ENCODE data around the gene PIEZO2. TPM values are rescaled to one million over a fixed set of nuclear protein-coding genes. Genes with fewer than 3 reads are reported as not detected.

PIEZO2 gene
- polyA plus RNA-seq, 1 experiment = 4.6 TPM

DNA sequence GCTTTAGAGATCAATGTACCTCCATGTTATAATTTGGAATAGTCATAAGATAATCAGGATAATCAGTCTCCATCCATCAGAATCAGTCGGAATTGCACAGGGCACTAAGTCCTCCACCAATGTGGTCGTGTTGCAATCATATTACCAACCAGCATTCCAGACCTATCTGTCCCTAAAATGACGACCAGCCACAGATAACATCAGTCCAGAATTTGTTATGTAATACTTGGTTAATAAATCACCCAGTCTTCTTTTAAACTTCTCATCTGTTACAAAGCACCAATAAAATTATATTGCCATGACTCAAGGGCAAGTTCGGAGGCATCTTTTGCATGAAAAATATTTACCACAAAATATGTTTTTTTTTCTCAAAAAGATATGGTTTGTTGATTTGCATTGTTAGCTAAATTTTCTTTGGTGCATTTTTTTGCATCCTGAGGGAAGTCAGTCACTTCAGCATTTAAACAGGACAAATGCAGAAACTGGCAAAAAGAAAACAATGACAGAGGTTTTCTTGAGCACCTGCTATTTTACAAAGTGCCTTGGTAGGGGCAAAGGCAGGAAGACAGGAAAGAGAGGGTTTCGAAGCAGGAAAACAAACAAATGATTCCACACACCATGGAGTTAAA, 29.3 kb downstream of the PIEZO2 start:
- no peak overlapping the region for H3K4me3 ChIP-seq (ENCODE audit: low read depth, low read length)
- TF ChIP-seq, protein P1, sequence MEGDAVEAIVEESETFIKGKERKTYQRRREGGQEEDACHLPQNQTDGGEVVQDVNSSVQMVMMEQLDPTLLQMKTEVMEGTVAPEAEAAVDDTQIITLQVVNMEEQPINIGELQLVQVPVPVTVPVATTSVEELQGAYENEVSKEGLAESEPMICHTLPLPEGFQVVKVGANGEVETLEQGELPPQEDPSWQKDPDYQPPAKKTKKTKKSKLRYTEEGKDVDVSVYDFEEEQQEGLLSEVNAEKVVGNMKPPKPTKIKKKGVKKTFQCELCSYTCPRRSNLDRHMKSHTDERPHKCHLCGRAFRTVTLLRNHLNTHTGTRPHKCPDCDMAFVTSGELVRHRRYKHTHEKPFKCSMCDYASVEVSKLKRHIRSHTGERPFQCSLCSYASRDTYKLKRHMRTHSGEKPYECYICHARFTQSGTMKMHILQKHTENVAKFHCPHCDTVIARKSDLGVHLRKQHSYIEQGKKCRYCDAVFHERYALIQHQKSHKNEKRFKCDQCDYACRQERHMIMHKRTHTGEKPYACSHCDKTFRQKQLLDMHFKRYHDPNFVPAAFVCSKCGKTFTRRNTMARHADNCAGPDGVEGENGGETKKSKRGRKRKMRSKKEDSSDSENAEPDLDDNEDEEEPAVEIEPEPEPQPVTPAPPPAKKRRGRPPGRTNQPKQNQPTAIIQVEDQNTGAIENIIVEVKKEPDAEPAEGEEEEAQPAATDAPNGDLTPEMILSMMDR (IDR thresholded peaks at IDR 0.05; ENCODE audit: insufficient read depth, low read depth, low read length) = no peak
- no peaks in the 10 kb centered on the region for H3K27me3 ChIP-seq (ENCODE audit: control insufficient read depth, insufficient read depth, low read length)
- H3K36me3 ChIP-seq (ENCODE audit: control insufficient read depth, insufficient read depth, low read length) = no peaks in the 10 kb centered on the region
- CTCF ChIA-PET = interaction anchor here (0.6 to 1.0 kb wide), 2 partner anchors 269 to 534 kb away, joined by 3 to 4 read pairs; no protein-coding TSS in a partner anchor
- DNase-seq (ENCODE audit: low read depth) = peak; percentile 50
- POLR2A ChIA-PET = interaction anchor here (0.6 kb wide), 1 partner anchor 578 kb away, joined by 3 read pairs; no protein-coding TSS in a partner anchor

DNA sequence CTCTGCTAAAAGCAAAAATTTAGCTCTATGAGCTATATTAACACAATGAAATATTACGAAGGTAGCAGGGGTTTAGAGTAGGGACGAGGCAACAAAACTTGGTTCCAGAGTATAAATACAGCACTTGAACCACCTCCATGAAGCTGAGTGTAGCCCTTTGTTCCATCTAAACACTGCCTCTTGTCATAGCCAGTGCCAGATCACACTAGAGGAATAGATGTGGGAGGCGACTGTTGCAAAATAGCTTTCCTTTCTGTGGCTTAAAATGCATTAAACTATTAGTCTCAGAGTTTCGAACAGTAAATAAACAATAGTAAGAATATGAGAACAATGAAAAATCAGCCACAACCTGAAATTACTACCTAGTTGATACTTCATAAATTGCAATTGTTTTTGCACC, 29.8 kb downstream of the PIEZO2 start:
- no peak for DNase-seq (ENCODE audit: low read depth)
- Histone ChIP-seq H3K27me3 (ENCODE audit: control insufficient read depth, insufficient read depth, low read length) (no peaks in the 10 kb centered on the region), H3K4me3 (ENCODE audit: low read depth, low read length) (no peak overlapping the region), H3K36me3 (ENCODE audit: control insufficient read depth, insufficient read depth, low read length) (no peaks in the 10 kb centered on the region)
- ChIA-PET POLR2A (no interaction called here), CTCF (interaction anchor here (0.6 to 1.0 kb wide), 2 partner anchors 269 to 534 kb away, joined by 3 to 4 read pairs; no protein-coding TSS in a partner anchor)
- TF ChIP-seq, protein P1 (IDR thresholded peaks at IDR 0.05; ENCODE audit: insufficient read depth, low read depth, low read length) = no peak

DNA sequence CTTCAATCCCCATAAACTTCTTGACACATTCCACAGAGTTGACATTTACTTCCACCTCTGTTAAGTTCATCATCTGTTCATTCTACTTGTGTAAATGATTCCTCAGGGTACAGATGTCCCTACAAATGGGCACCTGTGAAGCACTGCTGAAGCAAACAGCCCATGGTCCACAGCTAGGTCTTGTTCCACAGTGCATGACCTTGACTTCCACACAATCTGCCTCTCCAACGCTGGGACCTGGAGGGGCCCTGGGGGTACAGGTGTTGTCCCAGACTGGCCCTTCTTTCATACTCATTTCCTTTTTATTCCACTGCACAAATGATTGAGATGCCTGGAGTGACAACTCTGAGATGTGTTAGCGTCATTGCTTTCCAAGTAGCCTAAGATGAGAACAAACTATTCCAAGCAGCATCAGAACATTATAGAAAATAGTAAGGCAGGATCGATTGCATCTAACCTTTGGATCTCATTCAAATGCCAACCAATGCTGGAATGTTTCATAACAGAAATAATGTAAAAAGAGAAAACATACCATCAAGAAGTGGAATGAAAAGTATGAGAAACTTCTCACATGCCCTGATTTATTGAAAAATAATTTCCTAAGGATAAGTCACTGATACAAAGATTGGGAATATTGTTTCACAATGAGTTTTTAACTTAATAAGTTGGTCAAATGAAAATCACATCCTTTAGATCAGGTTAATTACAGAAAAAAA, 31.2 kb downstream of the PIEZO2 start:
- TF ChIP-seq, protein P1 (IDR thresholded peaks at IDR 0.05; ENCODE audit: insufficient read depth, low read depth, low read length) = no peak
- H3K27me3 ChIP-seq (ENCODE audit: control insufficient read depth, insufficient read depth, low read length) = no peaks in the 10 kb centered on the region
- H3K4me3 ChIP-seq (ENCODE audit: low read depth, low read length) = no peak overlapping the region
- ChIA-PET CTCF (interaction anchor here (0.5 to 1.1 kb wide), 3 partner anchors 13 to 266 kb away, joined by 3 read pairs; no protein-coding TSS in a partner anchor), POLR2A (no interaction called here)
- DNase-seq (ENCODE audit: low read depth) = no peak
- no peaks in the 10 kb centered on the region for H3K36me3 ChIP-seq (ENCODE audit: control insufficient read depth, insufficient read depth, low read length)

DNA sequence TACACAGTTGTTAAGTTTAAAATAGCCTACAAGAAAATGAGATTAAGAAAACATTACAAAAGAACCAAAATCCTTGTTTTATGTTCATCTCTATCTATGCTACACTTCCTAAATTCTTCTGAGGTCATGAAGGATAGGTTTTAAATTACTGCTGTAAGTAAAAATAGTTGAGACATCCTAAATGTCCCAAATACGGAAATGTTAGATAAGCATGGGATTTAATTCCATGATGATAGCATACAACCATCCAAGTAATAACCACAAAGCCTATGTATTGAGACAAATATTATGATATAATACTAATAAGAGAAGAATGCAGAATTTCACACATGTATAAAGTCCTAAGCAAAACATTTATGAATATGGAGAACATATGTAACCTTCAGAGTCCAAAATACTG, 34.1 kb downstream of the PIEZO2 start:
- Histone ChIP-seq H3K36me3 (ENCODE audit: control insufficient read depth, insufficient read depth, low read length) (no peaks in the 10 kb centered on the region), H3K27me3 (ENCODE audit: control insufficient read depth, insufficient read depth, low read length) (no peaks in the 10 kb centered on the region), H3K4me3 (ENCODE audit: low read depth, low read length) (no peak overlapping the region)
- TF ChIP-seq, protein P1 (IDR thresholded peaks at IDR 0.05; ENCODE audit: insufficient read depth, low read depth, low read length) = no peak
- POLR2A ChIA-PET = no interaction called here
- no peak for DNase-seq (ENCODE audit: low read depth)
- CTCF ChIA-PET = interaction anchor here (1.1 to 1.5 kb wide), 2 partner anchors 48 to 74 kb away, joined by 3 to 4 read pairs; no protein-coding TSS in a partner anchor

DNA sequence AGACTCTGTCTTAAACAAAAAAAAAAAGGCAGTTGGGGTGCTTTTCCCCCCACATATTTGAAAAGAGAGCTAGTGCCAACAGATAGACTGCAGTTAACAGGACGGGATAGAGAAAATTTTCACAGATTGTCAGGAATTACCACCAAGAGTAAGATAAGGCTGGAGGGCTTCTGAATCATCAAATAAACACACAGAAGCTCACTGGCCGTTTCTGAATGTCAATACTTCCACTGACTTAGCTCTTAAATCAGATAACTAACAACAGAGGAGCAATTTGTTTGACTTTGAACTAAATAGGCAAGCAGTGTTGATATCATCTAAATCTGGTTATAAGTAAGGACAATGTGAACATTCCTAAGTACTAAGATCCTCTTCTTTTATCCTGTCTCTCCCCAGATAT, 34.7 kb downstream of the PIEZO2 start:
- CTCF ChIA-PET = interaction anchor here (1.1 kb wide), 1 partner anchor 49 kb away, joined by 3 read pairs; no protein-coding TSS in a partner anchor

More for the DNA sequence above, 34.7 kb downstream of the PIEZO2 start:
- TF ChIP-seq, protein P1 (IDR thresholded peaks at IDR 0.05; ENCODE audit: insufficient read depth, low read depth, low read length) = no peak
- POLR2A ChIA-PET = no interaction called here
- no peak overlapping the region for H3K4me3 ChIP-seq (ENCODE audit: low read depth, low read length)
- H3K27me3 ChIP-seq (ENCODE audit: control insufficient read depth, insufficient read depth, low read length) = no peaks in the 10 kb centered on the region
- no peak for DNase-seq (ENCODE audit: low read depth)
- H3K36me3 ChIP-seq (ENCODE audit: control insufficient read depth, insufficient read depth, low read length) = no peaks in the 10 kb centered on the region

Data from BJ (cell line).